Left renal pelvis (tissue), 4 donors: ENCODE data around the gene STAT5A. TPM values are rescaled to one million over a fixed set of nuclear protein-coding genes. Genes with fewer than 3 reads are reported as not detected.
"Not testable (repeated sequence)": the region's sequence is repeated elsewhere in the genome, so short reads cannot be mapped to it uniquely, and the experiment has no call there.

Experiments
- DNase-seq, 4 donors: peaks; one replicate each; pipeline ENCODE4 v3.0.0-alpha.2; 2013; ENCODE audit warnings: low read depth in 4 of 4, low spot score in 3 of 4
- polyA plus RNA-seq, 4 donors: library from polyadenylated mRNA; unstranded; fragments of 120-200 nt; gene quantifications; one replicate each; pipeline ENCODE4 v1.2.1, GENCODE V29; 2013; ENCODE audit not compliant: insufficient read length in 4 of 4

Gene STAT5A
- polyA plus RNA-seq, 4 donors: 5.4 to 15.3 (median 7.0) TPM

- no peak for DNase-seq
Observed at GRCh38 chr17:42283241-42284023, 4.9 kb upstream of the STAT5A start.

GRCh38 chr17:42284024-42284369 lies 4.3 kb upstream of the STAT5A start:
- no peak for DNase-seq

- no peak for DNase-seq
Observed at GRCh38 chr17:42284566-42284965, 3.7 kb upstream of the STAT5A start.

- no peak for DNase-seq
Observed at GRCh38 chr17:42285346-42286050, 2.8 kb upstream of the STAT5A start.

GRCh38 chr17:42286411-42287221 lies 1.7 kb upstream of the STAT5A start:
- DNase-seq: no peak

GRCh38 chr17:42287305-42287976 lies 857 bp upstream of the STAT5A start:
- no peak for DNase-seq

GRCh38 chr17:42288803-42289610 lies 709 bp downstream of the STAT5A start:
- DNase-seq: no peak

- no peak for DNase-seq
Observed at GRCh38 chr17:42289611-42290181, 1.4 kb downstream of the STAT5A start.

GRCh38 chr17:42290577-42290976 lies 2.3 kb downstream of the STAT5A start:
- no peak for DNase-seq

- DNase-seq: no peak
Observed at GRCh38 chr17:42291129-42291528, 2.8 kb downstream of the STAT5A start.

GRCh38 chr17:42294469-42295398 lies 6.4 kb downstream of the STAT5A start:
- DNase-seq: no peak

- DNase-seq: no peak
Observed at GRCh38 chr17:42296012-42296411, 7.7 kb downstream of the STAT5A start.

GRCh38 chr17:42297775-42298174 lies 9.5 kb downstream of the STAT5A start:
- DNase-seq: not testable (repeated sequence)

GRCh38 chr17:42299361-42299760 lies 11.1 kb downstream of the STAT5A start:
- not testable (repeated sequence) for DNase-seq

- DNase-seq: not testable (repeated sequence)
Observed at GRCh38 chr17:42299913-42300312, 11.6 kb downstream of the STAT5A start.

- no peak for DNase-seq
Observed at GRCh38 chr17:42301022-42301421, 12.7 kb downstream of the STAT5A start.

- no peak for DNase-seq
Observed at GRCh38 chr17:42303694-42304093, 15.4 kb downstream of the STAT5A start.

- no peak for DNase-seq
Observed at GRCh38 chr17:42304187-42305030, 16.1 kb downstream of the STAT5A start.
